Keratinocyte (primary cell): Measurements from ENCODE around the gene PLA2G2C. TPM values are rescaled to one million over a fixed set of nuclear protein-coding genes. Genes with fewer than 3 reads are reported as not detected.

ENCODE experiments used
- DNase-seq: peaks from one replicate; pipeline ENCODE4 v3.0.0-alpha.2; 2011; ENCODE audit warnings: low read depth, missing footprints, low spot score
- FAIRE-seq: peaks from 2 replicates; lab custom pipeline; 2011; peaks lifted over from hg19 to GRCh38; lab: Jason Lieb, UNC
- H2AFZ ChIP-seq: 2 replicates; pipeline ENCODE4 v1.6.0; 2012; ENCODE audit warnings: low read length, control low read depth, inconsistent platforms; ENCODE audit not compliant: control insufficient read depth
- H3K27ac ChIP-seq: 2 replicates; pipeline ENCODE4 v1.5.1; 2011; ENCODE audit warnings: low read length; ENCODE audit not compliant: control insufficient read depth, insufficient read depth
- H3K27me3 ChIP-seq: 3 replicates; pipeline ENCODE4 v1.6.0; 2011; ENCODE audit warnings: low read length; ENCODE audit not compliant: control insufficient read depth, insufficient read depth; ENCODE audit errors: extremely low read depth
- H3K36me3 ChIP-seq, 2 experiments: 2 replicates in 1 of 2; 3 replicates in 1 of 2; pipeline ENCODE4 v1.5.1; 2011; ENCODE audit warnings: low read length in 2 of 2, mild to moderate bottlenecking in 1 of 2; ENCODE audit not compliant: control insufficient read depth in 2 of 2, insufficient read depth in 2 of 2; ENCODE audit errors: extremely low read depth in 1 of 2
- H3K4me1 ChIP-seq: 3 replicates; pipeline ENCODE4 v1.5.1; 2011; ENCODE audit warnings: low read length; ENCODE audit not compliant: control insufficient read depth, insufficient read depth; ENCODE audit errors: extremely low read depth
- H3K4me2 ChIP-seq: 3 replicates; pipeline ENCODE4 v1.6.0; 2011; ENCODE audit warnings: low read depth, low read length; ENCODE audit not compliant: control insufficient read depth, insufficient read depth; ENCODE audit errors: extremely low read depth
- H3K4me3 ChIP-seq, 3 experiments: fragments of 200-600 bp in 1 of 3; sonication (generic) in 1 of 3; 2 replicates in 2 of 3; 3 replicates in 1 of 3; pipeline ENCODE4 v1.5.1; 2011 to 2016; ENCODE audit warnings: low read length in 3 of 3, mild to moderate bottlenecking in 3 of 3, control low read depth in 2 of 3, inconsistent platforms in 1 of 3, low read depth in 1 of 3, mixed read lengths in 1 of 3, mixed run types in 1 of 3, moderate library complexity in 1 of 3; ENCODE audit not compliant: control insufficient read depth in 2 of 3, insufficient read depth in 2 of 3; ENCODE audit errors: extremely low read depth in 1 of 3
- H3K79me2 ChIP-seq: 2 replicates; pipeline ENCODE4 v1.6.0; 2012; ENCODE audit warnings: low read length; ENCODE audit not compliant: control insufficient read depth, insufficient read depth
- H3K9ac ChIP-seq: 3 replicates; pipeline ENCODE4 v1.6.0; 2011; ENCODE audit warnings: low read length; ENCODE audit not compliant: control insufficient read depth, insufficient read depth; ENCODE audit errors: extremely low read depth
- H3K9me1 ChIP-seq: 3 replicates; pipeline ENCODE4 v1.6.0; 2011; ENCODE audit warnings: low read length; ENCODE audit not compliant: control insufficient read depth, insufficient read depth; ENCODE audit errors: extremely low read depth
- H3K9me3 ChIP-seq: 2 replicates; pipeline ENCODE4 v1.5.1; 2012; ENCODE audit warnings: low read depth, low read length; ENCODE audit not compliant: control insufficient read depth
- H4K20me1 ChIP-seq: 3 replicates; pipeline ENCODE4 v1.6.0; 2011; ENCODE audit warnings: low read length; ENCODE audit not compliant: control insufficient read depth, insufficient read depth; ENCODE audit errors: extremely low read depth
- EZH2 ChIP-seq: IDR thresholded peaks from one replicate; pipeline ENCODE4 v1.6.1; 2012; ENCODE audit warnings: inconsistent platforms, mild to moderate bottlenecking, low read length, moderate library complexity
- dilution Hi-C: fragments of 300-500 bp; cut with MboI; formaldehyde crosslinking; loops from one replicate; pipeline ENCODE4 v1.7.0; 2020; ENCODE audit warnings: low sequenced_read_pairs; ENCODE audit not compliant: extremely low pct_ligation_motif_present
- polyA plus RNA-seq, 5 experiments: library from polyadenylated mRNA; depleted of rRNA in 3 of 5; stranded (reverse) in 3 of 5; stranded (forward) in 1 of 5; unstranded in 1 of 5; fragments of >200 nt; gene quantifications; 1 replicate in 1 of 5; 2 replicates in 3 of 5; 3 replicates in 1 of 5; pipeline versions ENCODE4 v1.2.1 to v1.2.3, GENCODE V29; 2011 to 2012; ENCODE audit warnings: missing spikeins in 2 of 5, low read depth in 1 of 5, low replicate concordance in 1 of 5
- TF ChIP-seq, protein P1 (sequence below), 3 experiments: IDR thresholded peaks in 1 of 3; conservative IDR thresholded peaks in 1 of 3; optimal IDR thresholded peaks in 1 of 3; 2 replicates in 2 of 3; 3 replicates in 1 of 3; pipeline versions ENCODE3 to v1.5.1; 2011; ENCODE audit warnings: low read length in 3 of 3, mild to moderate bottlenecking in 3 of 3, moderate library complexity in 2 of 3, control low read depth in 1 of 3, inconsistent platforms in 1 of 3; ENCODE audit not compliant: insufficient read depth in 2 of 3; ENCODE audit errors: extremely low read depth in 1 of 3

PLA2G2C gene
- polyA plus RNA-seq, 1 donor (not counting 4 experiments of a cell fraction or from before 2014, with no cell fraction given): not detected

DNA sequence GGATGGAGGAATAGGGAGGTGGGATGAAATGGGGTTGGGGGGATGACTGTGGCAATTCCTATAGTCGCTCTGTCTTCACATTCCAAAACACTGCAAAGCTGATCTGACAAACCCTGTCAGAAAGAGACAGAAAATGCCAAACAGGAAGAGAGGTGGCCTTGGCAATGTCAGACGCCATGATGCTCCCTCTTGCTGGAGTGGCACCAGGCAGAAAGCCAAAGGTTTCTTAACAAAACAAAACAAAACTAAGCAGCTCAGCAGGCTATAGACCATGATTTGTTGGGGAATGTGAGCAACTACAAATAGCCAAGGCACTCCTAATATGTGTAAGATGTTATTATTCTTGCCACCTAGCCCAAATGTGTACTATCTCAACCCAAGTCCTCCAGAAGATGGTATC lies 42.9 kb upstream of the PLA2G2C start:
- DNase-seq (no peak), FAIRE-seq (no peak)
- Histone ChIP-seq H3K9me1 (no peaks in the 10 kb centered on the region), H3K27ac (no peak overlapping the region), H3K9ac (no peak overlapping the region), H3K79me2 (no peaks in the 10 kb centered on the region), H3K36me3 (no peaks in the 10 kb centered on the region), H3K9me3 (no peaks in the 10 kb centered on the region), H3K27me3 (no peaks in the 10 kb centered on the region), H3K4me3 (no peak overlapping the region), H3K4me2 (no peak overlapping the region), H4K20me1 (no peaks in the 10 kb centered on the region), H3K4me1 (peaks cover 16% of the 10 kb centered on the region), H2AFZ (no peak overlapping the region)
- no peak for TF ChIP-seq EZH2
- dilution Hi-C loops: no loop called here

DNA sequence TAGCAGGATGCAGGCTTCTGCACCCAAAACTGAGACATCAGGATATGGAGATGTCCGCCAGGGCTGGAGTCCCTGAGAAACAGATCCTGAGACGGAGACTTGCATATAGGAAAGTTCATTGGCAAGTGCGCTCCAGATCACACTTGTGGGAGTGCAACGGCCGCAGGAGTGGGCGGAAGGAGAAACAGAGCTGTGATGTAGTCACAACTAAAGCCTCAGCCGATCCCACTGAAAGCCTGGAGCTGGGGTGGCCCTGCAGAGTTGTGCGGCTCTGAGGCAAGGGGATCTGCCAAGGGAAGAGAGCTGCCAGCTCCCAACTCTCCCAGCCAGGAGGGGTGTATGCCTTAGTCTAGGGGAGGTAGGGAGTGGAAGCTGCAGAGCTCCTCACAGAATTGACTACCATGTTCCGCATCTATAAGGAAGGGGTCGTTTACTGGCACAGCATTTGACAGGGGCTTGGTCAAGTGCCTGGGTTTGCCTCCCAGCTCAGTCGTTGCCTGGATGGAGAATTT lies 42.1 kb upstream of the PLA2G2C start:
- DNase-seq: no peak
- TF ChIP-seq, protein P1, sequence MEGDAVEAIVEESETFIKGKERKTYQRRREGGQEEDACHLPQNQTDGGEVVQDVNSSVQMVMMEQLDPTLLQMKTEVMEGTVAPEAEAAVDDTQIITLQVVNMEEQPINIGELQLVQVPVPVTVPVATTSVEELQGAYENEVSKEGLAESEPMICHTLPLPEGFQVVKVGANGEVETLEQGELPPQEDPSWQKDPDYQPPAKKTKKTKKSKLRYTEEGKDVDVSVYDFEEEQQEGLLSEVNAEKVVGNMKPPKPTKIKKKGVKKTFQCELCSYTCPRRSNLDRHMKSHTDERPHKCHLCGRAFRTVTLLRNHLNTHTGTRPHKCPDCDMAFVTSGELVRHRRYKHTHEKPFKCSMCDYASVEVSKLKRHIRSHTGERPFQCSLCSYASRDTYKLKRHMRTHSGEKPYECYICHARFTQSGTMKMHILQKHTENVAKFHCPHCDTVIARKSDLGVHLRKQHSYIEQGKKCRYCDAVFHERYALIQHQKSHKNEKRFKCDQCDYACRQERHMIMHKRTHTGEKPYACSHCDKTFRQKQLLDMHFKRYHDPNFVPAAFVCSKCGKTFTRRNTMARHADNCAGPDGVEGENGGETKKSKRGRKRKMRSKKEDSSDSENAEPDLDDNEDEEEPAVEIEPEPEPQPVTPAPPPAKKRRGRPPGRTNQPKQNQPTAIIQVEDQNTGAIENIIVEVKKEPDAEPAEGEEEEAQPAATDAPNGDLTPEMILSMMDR (optimal IDR thresholded peaks at IDR 0.05 in 1 of 3, IDR thresholded peaks at IDR 0.05 in 1 of 3, conservative IDR thresholded peaks at IDR 0.05 in 1 of 3; ENCODE audit: extremely low read depth in 1 of 3, insufficient read depth in 2 of 3, low read length in 3 of 3): no peak
- TF ChIP-seq EZH2: no peak
- dilution Hi-C loops: no loop called here

GRCh38 chr1:20227704-20228103 lies 41.4 kb upstream of the PLA2G2C start:
- Histone ChIP-seq H3K4me2 (no peak overlapping the region), H4K20me1 (no peaks in the 10 kb centered on the region), H2AFZ (no peak overlapping the region), H3K4me3 (no peak overlapping the region), H3K4me1 (peaks cover 1% of the 10 kb centered on the region), H3K36me3 (no peaks in the 10 kb centered on the region), H3K27me3 (no peaks in the 10 kb centered on the region), H3K9ac (no peak overlapping the region), H3K79me2 (no peaks in the 10 kb centered on the region), H3K9me3 (no peaks in the 10 kb centered on the region), H3K27ac (no peak overlapping the region), H3K9me1 (no peaks in the 10 kb centered on the region)
- FAIRE-seq (no peak), DNase-seq (no peak)
- no peak for TF ChIP-seq EZH2
- TF ChIP-seq, protein P1 (optimal IDR thresholded peaks at IDR 0.05 in 1 of 3, IDR thresholded peaks at IDR 0.05 in 1 of 3, conservative IDR thresholded peaks at IDR 0.05 in 1 of 3; ENCODE audit: extremely low read depth in 1 of 3, insufficient read depth in 2 of 3, low read length in 3 of 3): no peak
- dilution Hi-C loops: no loop called here

More for the DNA sequence above, 42.1 kb upstream of the PLA2G2C start:
- Histone ChIP-seq H3K9me1 (no peaks in the 10 kb centered on the region), H2AFZ (no peak overlapping the region), H3K36me3 (no peaks in the 10 kb centered on the region), H3K4me1 (peaks cover 8% of the 10 kb centered on the region), H4K20me1 (no peaks in the 10 kb centered on the region), H3K4me3 (no peak overlapping the region), H3K9ac (no peak overlapping the region), H3K27me3 (no peaks in the 10 kb centered on the region), H3K27ac (no peak overlapping the region), H3K9me3 (no peaks in the 10 kb centered on the region), H3K4me2 (no peak overlapping the region), H3K79me2 (no peaks in the 10 kb centered on the region)
- no peak for FAIRE-seq
